Neural progenitor cell (in vitro differentiated cells): ENCODE measurements around the gene RELA.

ENCODE experiments used
- EZH2 ChIP-seq: fragments of 200-600 bp; sonication (generic); IDR thresholded peaks from 2 replicates; pipeline ENCODE4 v1.6.1; 2017; ENCODE audit warnings: antibody characterized with exemption, mild to moderate bottlenecking, moderate library complexity
- TF ChIP-seq, protein P1 (sequence below): fragments of 200-600 bp; sonication (generic); IDR thresholded peaks from 2 replicates; pipeline ENCODE4 v1.5.1; 2017; ENCODE audit warnings: antibody characterized with exemption, mild to moderate bottlenecking

DNA sequence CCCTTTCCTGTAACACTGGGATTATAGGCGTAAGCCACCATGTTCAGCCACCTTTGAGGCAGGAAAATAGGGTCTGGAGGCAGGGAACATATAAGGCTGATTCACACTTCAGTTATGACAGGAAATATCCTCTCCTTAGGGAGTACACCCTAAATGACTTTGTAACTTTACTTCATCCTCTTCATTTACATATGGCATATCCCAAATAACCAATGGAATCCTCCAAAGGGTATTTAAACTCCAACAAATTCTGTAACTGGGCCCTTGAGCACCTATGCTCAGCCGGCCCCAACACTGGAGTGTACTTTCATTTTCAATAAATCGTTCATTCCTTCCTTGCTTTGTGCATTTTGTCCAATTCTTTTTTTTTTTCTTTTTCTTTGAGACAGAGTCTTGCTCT is 47.7 kb upstream of the RELA start:
- TF ChIP-seq, protein P1, sequence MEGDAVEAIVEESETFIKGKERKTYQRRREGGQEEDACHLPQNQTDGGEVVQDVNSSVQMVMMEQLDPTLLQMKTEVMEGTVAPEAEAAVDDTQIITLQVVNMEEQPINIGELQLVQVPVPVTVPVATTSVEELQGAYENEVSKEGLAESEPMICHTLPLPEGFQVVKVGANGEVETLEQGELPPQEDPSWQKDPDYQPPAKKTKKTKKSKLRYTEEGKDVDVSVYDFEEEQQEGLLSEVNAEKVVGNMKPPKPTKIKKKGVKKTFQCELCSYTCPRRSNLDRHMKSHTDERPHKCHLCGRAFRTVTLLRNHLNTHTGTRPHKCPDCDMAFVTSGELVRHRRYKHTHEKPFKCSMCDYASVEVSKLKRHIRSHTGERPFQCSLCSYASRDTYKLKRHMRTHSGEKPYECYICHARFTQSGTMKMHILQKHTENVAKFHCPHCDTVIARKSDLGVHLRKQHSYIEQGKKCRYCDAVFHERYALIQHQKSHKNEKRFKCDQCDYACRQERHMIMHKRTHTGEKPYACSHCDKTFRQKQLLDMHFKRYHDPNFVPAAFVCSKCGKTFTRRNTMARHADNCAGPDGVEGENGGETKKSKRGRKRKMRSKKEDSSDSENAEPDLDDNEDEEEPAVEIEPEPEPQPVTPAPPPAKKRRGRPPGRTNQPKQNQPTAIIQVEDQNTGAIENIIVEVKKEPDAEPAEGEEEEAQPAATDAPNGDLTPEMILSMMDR = no peak
- no peak for TF ChIP-seq EZH2
